Nephron (organoid): Measurements from ENCODE around the gene SLC6A9.

Experiments
- H3K27ac Mint-ChIP-seq, 3 experiments: 2 replicates each; pipeline ENCODE4 v1.8.0; 2020; ENCODE audit warnings: mixed read lengths in 3 of 3, mild to moderate bottlenecking in 2 of 3, moderate library complexity in 1 of 3
- H3K27me3 Mint-ChIP-seq: 2 replicates; pipeline ENCODE4 v1.8.0; 2021; ENCODE audit warnings: low read depth, mild to moderate bottlenecking, moderate library complexity, mixed read lengths
- H3K36me3 Mint-ChIP-seq: 2 replicates; pipeline ENCODE4 v1.8.0; 2020; ENCODE audit warnings: low read depth, mixed read lengths
- H3K4me1 Mint-ChIP-seq: 2 replicates; pipeline ENCODE4 v1.8.0; 2020; ENCODE audit warnings: mixed read lengths
- H3K4me3 Mint-ChIP-seq, 3 experiments: 2 replicates each; pipeline ENCODE4 v1.8.0; 2020; ENCODE audit warnings: mild to moderate bottlenecking in 3 of 3, mixed read lengths in 3 of 3, moderate library complexity in 2 of 3
- H3K9me3 Mint-ChIP-seq: 2 replicates; pipeline ENCODE4 v1.8.0; 2020; ENCODE audit warnings: mixed read lengths
- CTCF ChIP-seq, 3 experiments: fragments of 200-600 bp; sonication (generic); IDR thresholded peaks; one replicate each; pipeline ENCODE4 v1.5.0; 2021; ENCODE audit warnings: antibody characterized with exemption in 3 of 3; ENCODE audit not compliant: unreplicated experiment in 3 of 3

The SLC6A9 gene

DNA sequence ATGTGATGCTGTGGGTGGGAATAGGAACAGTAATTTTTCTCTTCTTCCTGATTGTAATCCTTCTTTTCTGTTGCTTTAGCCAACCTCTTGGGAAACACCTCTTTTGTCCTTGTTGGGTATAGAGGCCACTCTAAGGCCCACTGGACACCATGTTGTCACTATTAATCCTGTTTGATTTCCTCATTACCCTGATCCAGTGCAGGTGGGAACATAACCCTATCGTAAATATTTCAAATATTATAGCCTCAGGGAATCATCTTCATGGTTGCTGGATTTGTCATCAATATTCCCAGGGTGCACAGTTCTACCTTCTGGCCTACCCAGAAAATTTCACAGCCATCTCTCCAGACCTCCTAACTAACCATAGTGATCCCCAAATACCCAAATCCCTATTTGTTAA is 27.9 kb upstream of the SLC6A9 start:
- TF ChIP-seq CTCF (IDR thresholded peaks at IDR 0.05; ENCODE audit: unreplicated experiment in 3 of 3) = no peak
- H3K4me1 Mint-ChIP-seq = peaks cover 9% of the 10 kb centered on the region
- H3K36me3 Mint-ChIP-seq = no peaks in the 10 kb centered on the region
- H3K9me3 Mint-ChIP-seq = no peaks in the 10 kb centered on the region
- H3K4me3 Mint-ChIP-seq = no peak overlapping the region
- no peak overlapping the region for H3K27ac Mint-ChIP-seq
- peaks cover 6% of the 10 kb centered on the region for H3K27me3 Mint-ChIP-seq

- no peaks in the 10 kb centered on the region for H3K36me3 Mint-ChIP-seq
- TF ChIP-seq CTCF (IDR thresholded peaks at IDR 0.05; ENCODE audit: unreplicated experiment in 3 of 3) = no peak
- no peaks in the 10 kb centered on the region for H3K9me3 Mint-ChIP-seq
- H3K4me1 Mint-ChIP-seq = peaks cover 4% of the 10 kb centered on the region
- H3K27ac Mint-ChIP-seq = no peak overlapping the region
- H3K27me3 Mint-ChIP-seq = peaks cover 10% of the 10 kb centered on the region
- no peak overlapping the region for H3K4me3 Mint-ChIP-seq
Observed at GRCh38 chr1:44057293-44057692, 26.0 kb upstream of the SLC6A9 start.

DNA sequence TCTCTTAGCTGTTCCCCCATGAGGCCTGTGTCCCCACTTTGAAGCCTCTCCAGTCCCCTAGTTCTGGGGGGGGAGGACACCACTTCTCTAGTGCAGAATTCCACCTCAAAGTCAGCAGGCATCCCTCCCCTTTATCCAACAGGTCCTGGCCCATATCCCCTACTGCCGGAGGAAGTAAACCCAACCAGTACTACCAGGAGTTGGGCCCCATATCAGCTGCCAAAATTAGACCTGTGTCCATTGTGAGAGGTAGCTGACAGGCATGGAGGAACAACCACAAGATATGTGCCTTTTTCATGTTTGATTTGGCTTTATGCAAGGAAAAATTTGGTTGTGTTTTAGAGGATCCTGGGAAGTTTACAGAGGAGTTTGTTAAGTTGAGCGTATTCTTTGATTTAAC is 22.1 kb upstream of the SLC6A9 start:
- Mint-ChIP-seq H3K36me3 (no peaks in the 10 kb centered on the region), H3K9me3 (no peaks in the 10 kb centered on the region), H3K4me3 (no peak overlapping the region), H3K27me3 (peaks cover 18% of the 10 kb centered on the region), H3K4me1 (peaks cover 6% of the 10 kb centered on the region), H3K27ac (no peak overlapping the region)
- no peak for TF ChIP-seq CTCF (IDR thresholded peaks at IDR 0.05; ENCODE audit: unreplicated experiment in 3 of 3)

DNA sequence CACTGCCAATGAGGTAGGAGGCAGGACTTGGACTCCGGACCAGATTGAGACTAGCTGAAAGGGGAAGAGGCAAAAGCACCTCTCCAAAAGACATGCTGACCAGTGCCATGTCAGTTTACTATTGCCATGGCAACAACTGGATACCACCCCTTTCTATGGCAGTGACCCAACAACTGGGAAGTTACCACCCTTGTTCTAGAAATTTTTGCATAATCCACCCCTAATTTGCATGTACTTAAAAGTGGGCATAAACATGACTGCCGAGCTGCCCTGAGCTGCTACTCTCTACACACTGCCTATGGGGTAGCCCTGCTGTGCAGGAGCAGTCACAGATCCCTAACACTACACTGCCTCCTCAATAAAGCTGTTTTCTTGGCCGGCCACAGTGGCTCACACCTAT is 19.0 kb upstream of the SLC6A9 start:
- no peaks in the 10 kb centered on the region for H3K36me3 Mint-ChIP-seq
- H3K27me3 Mint-ChIP-seq = peaks cover 23% of the 10 kb centered on the region

DNA sequence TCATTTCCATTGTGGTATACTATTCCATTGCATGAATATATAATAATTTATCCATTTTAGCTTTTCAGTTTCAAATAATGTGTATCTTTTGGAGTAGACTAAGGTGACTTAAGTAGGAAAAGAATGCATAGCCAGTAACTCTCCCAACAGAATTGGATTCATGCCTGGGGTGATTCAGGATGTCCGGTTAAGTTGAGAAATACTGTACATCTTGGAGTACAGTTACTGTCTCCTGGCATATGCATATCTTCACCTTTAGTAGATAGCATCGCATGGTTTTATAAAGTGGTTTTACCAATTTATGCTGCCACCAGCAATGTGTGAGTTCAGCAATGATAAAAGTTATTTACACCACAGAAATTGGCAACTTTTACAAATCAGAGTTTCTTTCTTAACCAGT is 18.6 kb upstream of the SLC6A9 start:
- H3K27me3 Mint-ChIP-seq = peaks cover 26% of the 10 kb centered on the region
- H3K9me3 Mint-ChIP-seq = no peaks in the 10 kb centered on the region
- H3K36me3 Mint-ChIP-seq = no peaks in the 10 kb centered on the region
- no peak for TF ChIP-seq CTCF (IDR thresholded peaks at IDR 0.05; ENCODE audit: unreplicated experiment in 3 of 3)
- peak overlapping the region in 1 of 3 experiments; percentile 14 for H3K4me3 Mint-ChIP-seq
- H3K4me1 Mint-ChIP-seq = peaks cover 17% of the 10 kb centered on the region
- H3K27ac Mint-ChIP-seq = no peak overlapping the region

More for the DNA sequence above, 19.0 kb upstream of the SLC6A9 start:
- H3K4me3 Mint-ChIP-seq = no peak overlapping the region
- no peak for TF ChIP-seq CTCF (IDR thresholded peaks at IDR 0.05; ENCODE audit: unreplicated experiment in 3 of 3)
- H3K4me1 Mint-ChIP-seq = peaks cover 17% of the 10 kb centered on the region
- H3K9me3 Mint-ChIP-seq = no peaks in the 10 kb centered on the region
- H3K27ac Mint-ChIP-seq = no peak overlapping the region

DNA sequence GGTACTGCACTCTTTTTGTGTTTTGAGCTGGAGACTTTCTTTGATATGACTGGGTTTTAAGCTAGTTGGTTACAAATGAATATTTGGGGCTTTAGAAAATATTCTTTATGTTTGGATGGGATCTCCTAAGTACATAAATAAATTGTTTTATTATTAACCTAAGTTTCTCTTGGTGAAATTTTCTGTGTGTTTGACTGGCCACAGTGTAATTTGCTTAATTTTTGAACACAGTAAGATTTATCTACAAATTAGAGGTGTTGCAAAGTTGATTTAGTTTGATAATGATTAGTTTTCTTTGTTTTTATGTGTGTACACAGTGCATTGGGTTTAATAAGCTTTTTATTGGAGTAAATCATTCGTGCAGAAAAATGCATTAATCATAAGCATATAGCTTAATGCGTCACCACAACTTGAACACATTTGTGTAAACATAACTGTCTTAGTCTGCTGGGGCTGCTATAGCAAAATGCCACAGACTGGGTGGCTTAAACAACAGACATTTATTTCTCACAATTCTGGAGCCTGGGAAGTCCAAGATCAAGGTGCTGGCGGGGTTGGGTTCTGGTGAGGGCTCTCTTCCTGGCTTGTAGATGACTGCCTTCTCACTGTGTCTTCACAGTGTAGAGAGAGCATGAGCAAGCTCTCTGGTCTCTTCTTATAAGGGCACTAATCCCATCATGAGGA is 17.4 kb upstream of the SLC6A9 start:
- H3K9me3 Mint-ChIP-seq = no peaks in the 10 kb centered on the region
- H3K36me3 Mint-ChIP-seq = no peaks in the 10 kb centered on the region
- no peak for TF ChIP-seq CTCF (IDR thresholded peaks at IDR 0.05; ENCODE audit: unreplicated experiment in 3 of 3)
- peak overlapping the region; percentile 30 to 70 (median 41) for H3K27ac Mint-ChIP-seq
- H3K4me3 Mint-ChIP-seq = peak overlapping the region in 1 of 3 experiments; percentile 45
- H3K4me1 Mint-ChIP-seq = peaks cover 17% of the 10 kb centered on the region
- peaks cover 22% of the 10 kb centered on the region for H3K27me3 Mint-ChIP-seq
